OCI-LY1 (cell line): ENCODE data around the gene RPS6KL1.

Source experiments
- H2AFZ ChIP-seq: fragments of 200-600 bp; sonication (generic), shearing (Covaris generic); 2 replicates; pipeline ENCODE4 v1.6.0; 2014; ENCODE audit warnings: antibody characterized with exemption, mild to moderate bottlenecking, low read length
- H3F3A ChIP-seq: fragments of 200-600 bp; sonication (generic), shearing (Covaris generic); 2 replicates; pipeline ENCODE4 v1.6.0; 2014; ENCODE audit warnings: mild to moderate bottlenecking, antibody characterized with exemption, low read length, moderate library complexity; ENCODE audit not compliant: insufficient read depth
- H3K27ac ChIP-seq: fragments of 200-600 bp; sonication (generic); 2 replicates; pipeline ENCODE4 v1.5.1; 2014; ENCODE audit warnings: low read length, mixed run types, mild to moderate bottlenecking, low read depth; ENCODE audit not compliant: poor library complexity, severe bottlenecking
- H3K27me3 ChIP-seq: fragments of 200-600 bp; sonication (generic); 2 replicates; pipeline ENCODE4 v1.6.0; 2014; ENCODE audit warnings: antibody characterized with exemption, mild to moderate bottlenecking, low read length, moderate library complexity; ENCODE audit not compliant: insufficient read depth
- H3K36me3 ChIP-seq: fragments of 200-600 bp; sonication (generic); 2 replicates; pipeline ENCODE4 v1.6.1; 2014; ENCODE audit warnings: mild to moderate bottlenecking, antibody characterized with exemption, low read length, moderate library complexity, mixed read lengths; ENCODE audit not compliant: insufficient read depth
- H3K4me1 ChIP-seq: fragments of 200-600 bp; sonication (generic); 2 replicates; pipeline ENCODE4 v1.5.1; 2014; ENCODE audit warnings: mild to moderate bottlenecking, low read length, moderate library complexity; ENCODE audit not compliant: insufficient read depth, severe bottlenecking
- H3K4me2 ChIP-seq: fragments of 200-600 bp; sonication (generic), shearing (Covaris generic); 2 replicates; pipeline ENCODE4 v1.6.1; 2014; ENCODE audit warnings: low read length
- H3K4me3 ChIP-seq: fragments of 200-600 bp; sonication (generic); 2 replicates; pipeline ENCODE4 v1.5.1; 2014; ENCODE audit warnings: low read length, low read depth, mild to moderate bottlenecking, mixed read lengths; ENCODE audit not compliant: poor library complexity, severe bottlenecking
- H3K79me2 ChIP-seq: fragments of 200-600 bp; shearing (Covaris generic); 2 replicates; pipeline ENCODE4 v1.6.1; 2016; ENCODE audit warnings: mixed run types, low read length, mixed read lengths; ENCODE audit not compliant: insufficient read depth
- H3K9ac ChIP-seq: fragments of 200-600 bp; sonication (generic), shearing (Covaris generic); 2 replicates; pipeline ENCODE4 v1.6.1; 2014; ENCODE audit warnings: mild to moderate bottlenecking, low read length, mixed read lengths
- H3K9me2 ChIP-seq: fragments of 200-600 bp; sonication (generic), shearing (Covaris generic); 2 replicates; pipeline ENCODE4 v1.6.1; 2014; ENCODE audit warnings: low read depth, mild to moderate bottlenecking, low read length, mixed read lengths
- H3K9me3 ChIP-seq: fragments of 200-600 bp; shearing (Covaris generic); 2 replicates; pipeline ENCODE4 v1.6.1; 2014; ENCODE audit warnings: low read length, mixed read lengths
- H4K20me1 ChIP-seq: fragments of 200-600 bp; sonication (generic), shearing (Covaris generic); 2 replicates; pipeline ENCODE4 v1.6.0; 2016; ENCODE audit warnings: mild to moderate bottlenecking, low read length; ENCODE audit not compliant: insufficient read depth
- CTCF ChIP-seq: fragments of 200-600 bp; sonication (generic), shearing (Covaris generic); IDR thresholded peaks from 2 replicates; pipeline ENCODE4 v1.5.1; 2017; ENCODE audit warnings: mild to moderate bottlenecking, antibody characterized with exemption, low read length, moderate library complexity, mixed read lengths
- EZH2 ChIP-seq: fragments of 200-600 bp; sonication (generic), shearing (Covaris generic); IDR thresholded peaks from 2 replicates; pipeline ENCODE4 v1.8.0; 2017; ENCODE audit warnings: borderline replicate concordance, mixed run types, mild to moderate bottlenecking, antibody characterized with exemption, low read length, moderate library complexity, mixed read lengths

RPS6KL1 gene

GRCh38 chr14:74904635-74905503 lies 18.2 kb downstream of the RPS6KL1 start:
- H3F3A ChIP-seq, result no peaks in the 10 kb centered on the region
- H2AFZ ChIP-seq, result no peak overlapping the region
- no peaks in the 10 kb centered on the region for H4K20me1 ChIP-seq
- no peaks in the 10 kb centered on the region for H3K4me1 ChIP-seq
- H3K27me3 ChIP-seq, result no peaks in the 10 kb centered on the region; the same call in 1 of the 2 replicates
- H3K9me3 ChIP-seq, result no peaks in the 10 kb centered on the region
- no peak overlapping the region for H3K4me3 ChIP-seq
- TF ChIP-seq EZH2 (no peak), CTCF (no peak)
- no peak overlapping the region for H3K9ac ChIP-seq
- no peak overlapping the region for H3K27ac ChIP-seq
- H3K4me2 ChIP-seq, result no peak overlapping the region
- peaks cover 57% of the 10 kb centered on the region for H3K36me3 ChIP-seq
- H3K79me2 ChIP-seq, result no peaks in the 10 kb centered on the region
- H3K9me2 ChIP-seq, result no peaks in the 10 kb centered on the region

- H2AFZ ChIP-seq, result no peak overlapping the region
- H3K4me1 ChIP-seq, result no peaks in the 10 kb centered on the region
- no peaks in the 10 kb centered on the region for H3K9me3 ChIP-seq
- no peak overlapping the region for H3K4me3 ChIP-seq
- H3K27ac ChIP-seq, result no peak overlapping the region
- no peaks in the 10 kb centered on the region for H4K20me1 ChIP-seq
- H3K9me2 ChIP-seq, result no peaks in the 10 kb centered on the region
- H3K27me3 ChIP-seq, result no peaks in the 10 kb centered on the region
- H3K36me3 ChIP-seq, result peaks cover 75% of the 10 kb centered on the region
- no peaks in the 10 kb centered on the region for H3K79me2 ChIP-seq
- H3F3A ChIP-seq, result no peaks in the 10 kb centered on the region
- H3K9ac ChIP-seq, result no peak overlapping the region
- no peak overlapping the region for H3K4me2 ChIP-seq
- TF ChIP-seq CTCF (no peak), EZH2 (no peak)
These were observed 19.9 kb downstream of the RPS6KL1 start for GRCh38 chr14:74902941-74903705.

- Histone ChIP-seq H3K36me3 (peaks cover 98% of the 10 kb centered on the region), H3K4me1 (no peaks in the 10 kb centered on the region)
These were observed 24.4 kb downstream of the RPS6KL1 start for GRCh38 chr14:74898694-74899093.

More at GRCh38 chr14:74898694-74899093, 24.4 kb downstream of the RPS6KL1 start:
- H3K27ac ChIP-seq, result no peak overlapping the region
- H3K27me3 ChIP-seq, result no peaks in the 10 kb centered on the region
- no peak overlapping the region for H2AFZ ChIP-seq
- H3K9me2 ChIP-seq, result no peaks in the 10 kb centered on the region
- H3K4me3 ChIP-seq, result no peak overlapping the region
- H4K20me1 ChIP-seq, result no peaks in the 10 kb centered on the region
- no peaks in the 10 kb centered on the region for H3K79me2 ChIP-seq
- no peaks in the 10 kb centered on the region for H3K9me3 ChIP-seq
- H3F3A ChIP-seq, result no peaks in the 10 kb centered on the region
- no peak for TF ChIP-seq CTCF
- no peak for TF ChIP-seq EZH2
- no peak overlapping the region for H3K4me2 ChIP-seq
- no peak overlapping the region for H3K9ac ChIP-seq
